Measurements from ENCODE around the gene RHNO1.

RHNO1 gene

DNA sequence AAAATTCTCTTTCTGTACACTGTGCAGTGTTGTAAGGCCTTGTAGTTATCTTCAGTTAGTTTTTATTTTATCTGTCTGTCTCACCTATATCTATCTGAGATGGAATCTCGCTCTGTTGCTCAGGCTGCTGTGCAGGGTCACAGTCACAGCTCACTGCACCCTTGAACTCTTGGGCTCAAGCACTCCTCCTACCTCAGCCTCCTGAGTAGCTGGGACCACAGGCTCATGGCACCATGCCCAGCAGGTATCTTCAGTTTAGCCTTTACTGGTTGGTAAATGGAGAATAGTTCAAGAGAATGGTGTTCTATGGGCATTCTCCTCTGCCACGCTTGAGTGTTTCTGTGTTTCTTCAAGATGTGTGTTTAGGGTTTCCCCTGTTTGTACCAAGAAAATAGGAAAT is 27.2 kb downstream of the RHNO1 start:
- no peak for DNase-seq (ENCODE audit: low read depth)
- H3K4me3 ChIP-seq (ENCODE audit: low read length), result no peak overlapping the region
- TF ChIP-seq, protein P1, sequence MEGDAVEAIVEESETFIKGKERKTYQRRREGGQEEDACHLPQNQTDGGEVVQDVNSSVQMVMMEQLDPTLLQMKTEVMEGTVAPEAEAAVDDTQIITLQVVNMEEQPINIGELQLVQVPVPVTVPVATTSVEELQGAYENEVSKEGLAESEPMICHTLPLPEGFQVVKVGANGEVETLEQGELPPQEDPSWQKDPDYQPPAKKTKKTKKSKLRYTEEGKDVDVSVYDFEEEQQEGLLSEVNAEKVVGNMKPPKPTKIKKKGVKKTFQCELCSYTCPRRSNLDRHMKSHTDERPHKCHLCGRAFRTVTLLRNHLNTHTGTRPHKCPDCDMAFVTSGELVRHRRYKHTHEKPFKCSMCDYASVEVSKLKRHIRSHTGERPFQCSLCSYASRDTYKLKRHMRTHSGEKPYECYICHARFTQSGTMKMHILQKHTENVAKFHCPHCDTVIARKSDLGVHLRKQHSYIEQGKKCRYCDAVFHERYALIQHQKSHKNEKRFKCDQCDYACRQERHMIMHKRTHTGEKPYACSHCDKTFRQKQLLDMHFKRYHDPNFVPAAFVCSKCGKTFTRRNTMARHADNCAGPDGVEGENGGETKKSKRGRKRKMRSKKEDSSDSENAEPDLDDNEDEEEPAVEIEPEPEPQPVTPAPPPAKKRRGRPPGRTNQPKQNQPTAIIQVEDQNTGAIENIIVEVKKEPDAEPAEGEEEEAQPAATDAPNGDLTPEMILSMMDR (conservative IDR thresholded peaks at IDR 0.05; ENCODE audit: low read depth, low read length), result no peak

- TF ChIP-seq, protein P1 (conservative IDR thresholded peaks at IDR 0.05; ENCODE audit: low read depth, low read length), result no peak
- H3K4me3 ChIP-seq (ENCODE audit: low read length), result no peak overlapping the region
- DNase-seq (ENCODE audit: low read depth), result no peak
These were observed 35.2 kb downstream of the RHNO1 start for GRCh38 chr12:2912216-2912575.

DNA sequence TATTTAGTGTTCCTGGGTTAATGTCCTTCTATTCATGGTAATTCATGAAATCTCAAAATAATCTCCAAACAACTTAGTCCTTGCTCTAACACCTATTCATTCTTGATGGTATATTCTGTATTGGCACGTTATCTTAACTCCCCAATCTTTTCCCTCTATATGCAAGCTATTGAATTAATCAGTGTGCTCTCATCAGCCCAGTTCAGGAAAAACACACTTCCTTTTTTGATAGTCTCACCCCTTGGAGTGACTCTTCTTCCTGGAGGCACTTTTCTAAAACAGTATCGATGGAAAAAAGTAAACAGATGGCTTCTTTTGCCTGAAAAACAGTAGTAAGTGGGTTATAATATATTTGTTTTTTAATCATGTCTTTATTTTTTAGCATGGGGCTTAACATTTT is 42.2 kb downstream of the RHNO1 start:
- TF ChIP-seq, protein P1 (conservative IDR thresholded peaks at IDR 0.05; ENCODE audit: low read depth, low read length), result no peak
- DNase-seq (ENCODE audit: low read depth), result no peak
- no peak overlapping the region for H3K4me3 ChIP-seq (ENCODE audit: low read length)

DNA sequence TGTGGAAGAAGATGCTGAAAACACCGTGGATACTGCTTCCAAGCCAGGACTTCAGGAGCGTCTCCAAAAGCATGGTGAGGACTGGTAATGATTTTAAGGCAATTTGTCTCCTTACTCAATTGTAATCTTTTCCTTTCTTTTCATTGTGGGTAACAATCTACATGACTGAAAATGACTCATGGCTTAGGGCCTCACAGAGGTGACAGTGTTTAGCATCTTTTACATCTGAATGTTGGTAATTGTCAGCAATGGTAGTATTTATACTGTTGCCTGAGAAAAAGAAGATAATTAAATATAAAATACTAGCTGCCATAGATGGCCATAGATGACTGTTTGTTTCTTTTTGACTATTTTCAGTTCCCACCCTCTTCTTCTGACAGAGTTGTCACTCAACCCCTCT is 45.3 kb downstream of the RHNO1 start:
- TF ChIP-seq, protein P1 (conservative IDR thresholded peaks at IDR 0.05; ENCODE audit: low read depth, low read length), result no peak
- DNase-seq (ENCODE audit: low read depth), result no peak
- H3K4me3 ChIP-seq (ENCODE audit: low read length), result no peak overlapping the region

GRCh38 chr12:2923057-2923456 is 46.0 kb downstream of the RHNO1 start:
- H3K4me3 ChIP-seq (ENCODE audit: low read length), result no peak overlapping the region
- DNase-seq (ENCODE audit: low read depth), result no peak
- TF ChIP-seq, protein P1 (conservative IDR thresholded peaks at IDR 0.05; ENCODE audit: low read depth, low read length), result no peak

DNA sequence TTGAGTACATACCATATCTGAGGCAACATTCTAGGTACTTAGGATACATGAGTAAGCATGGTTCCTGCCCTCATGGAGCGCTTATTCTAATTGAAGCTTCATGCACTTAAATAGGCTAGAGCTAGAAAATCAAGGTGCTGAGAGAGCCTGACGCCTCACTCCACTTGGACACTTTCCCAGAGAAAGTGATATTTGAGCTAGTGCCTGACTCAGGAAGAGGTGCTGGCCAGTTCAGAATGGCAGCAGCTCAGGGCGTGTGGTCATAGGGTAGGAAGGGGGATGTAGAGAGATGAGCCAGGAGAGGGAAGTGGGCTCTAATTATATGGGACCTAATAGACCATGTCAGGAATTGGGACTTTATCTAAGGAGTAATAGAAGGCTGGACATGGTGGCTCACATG is 47.0 kb downstream of the RHNO1 start:
- TF ChIP-seq, protein P1 (conservative IDR thresholded peaks at IDR 0.05; ENCODE audit: low read depth, low read length), result no peak
- no peak for DNase-seq (ENCODE audit: low read depth)

DNA sequence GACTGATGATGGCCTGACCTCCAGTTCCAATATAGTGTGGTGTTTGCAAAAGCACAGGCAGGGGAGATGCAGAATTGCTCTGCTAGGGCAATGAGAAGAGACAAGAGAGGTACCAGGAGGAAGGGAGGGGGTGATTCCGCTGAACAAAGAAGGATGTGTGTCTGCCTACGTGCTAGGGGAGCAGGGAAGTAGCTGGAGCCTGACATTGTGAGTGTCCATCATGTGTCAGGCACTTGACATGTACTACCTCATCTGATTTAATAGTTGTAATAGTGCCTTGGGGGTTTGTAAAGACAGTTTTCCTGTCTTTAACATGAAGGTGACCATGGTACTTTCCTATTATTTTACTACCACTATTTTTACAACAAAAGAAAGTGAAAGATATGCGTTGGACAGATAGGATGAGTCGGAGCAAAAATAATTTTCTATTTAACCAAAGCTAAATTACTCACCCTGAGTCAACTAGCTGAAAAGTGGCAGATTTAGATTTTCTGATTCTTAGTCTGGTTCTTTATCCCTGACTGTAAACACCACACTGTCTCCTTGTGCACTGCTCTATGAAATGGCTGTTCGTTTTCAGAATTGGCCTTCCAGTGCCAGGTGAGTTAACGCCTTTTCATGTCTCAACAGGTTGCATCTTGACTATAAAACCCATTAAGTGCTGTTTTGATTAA is 48.4 kb downstream of the RHNO1 start:
- TF ChIP-seq, protein P1 (conservative IDR thresholded peaks at IDR 0.05; ENCODE audit: low read depth, low read length), result no peak
- H3K4me3 ChIP-seq (ENCODE audit: low read length), result no peak overlapping the region
- no peak for DNase-seq (ENCODE audit: low read depth)

More for the DNA sequence above, 47.0 kb downstream of the RHNO1 start:
- no peak overlapping the region for H3K4me3 ChIP-seq (ENCODE audit: low read length)

Data from retinal pigment epithelial cell (primary cell).